SK-N-SH treated with all-trans-retinoic acid at 6 μM for 48 hours (cell line): Measurements from ENCODE around the gene DYNLT2.

ENCODE experiments used
- ATAC-seq: fragments of 200-7000 bp; cut with Tn5 transposase; 3 replicates; pipeline ENCODE4 v1.9.1; 2020; ENCODE audit warnings: mild to moderate bottlenecking, moderate library complexity
- ARNTL ChIP-seq: fragments of 450-650 bp; formaldehyde crosslinking; IDR thresholded peaks from 2 replicates; pipeline ENCODE4 v1.5.0; 2020; ENCODE audit warnings: low read depth, mild to moderate bottlenecking, moderate library complexity, borderline replicate concordance
- BACH2 ChIP-seq: fragments of 250-450 bp; sonication (Bioruptor Pico); IDR thresholded peaks from 2 replicates; pipeline ENCODE4 v1.9.0; 2021; ENCODE audit warnings: mild to moderate bottlenecking, borderline replicate concordance
- CREB5 ChIP-seq: fragments of 250-450 bp; sonication (Bioruptor Pico); IDR thresholded peaks from 2 replicates; pipeline ENCODE4 v1.5.1; 2020; ENCODE audit warnings: low read depth, mild to moderate bottlenecking, moderate library complexity
- CSDC2 ChIP-seq: fragments of 250-450 bp; sonication (Bioruptor Pico); IDR thresholded peaks from 2 replicates; pipeline ENCODE4 v1.5.0; 2020; ENCODE audit warnings: mild to moderate bottlenecking, moderate library complexity
- CSRNP3 ChIP-seq: fragments of 250-450 bp; sonication (Bioruptor Pico); IDR thresholded peaks from 2 replicates; pipeline ENCODE4 v1.5.1; 2021; ENCODE audit warnings: mild to moderate bottlenecking, moderate library complexity
- ESRRG ChIP-seq: fragments of 250-450 bp; sonication (Bioruptor Pico); IDR thresholded peaks from 2 replicates; pipeline ENCODE4 v1.6.1; 2021; ENCODE audit warnings: mild to moderate bottlenecking
- GLIS3 ChIP-seq: fragments of 250-450 bp; sonication (Bioruptor Pico); IDR thresholded peaks from 2 replicates; pipeline ENCODE4 v1.5.0; 2020; ENCODE audit warnings: mild to moderate bottlenecking, moderate library complexity
- ISL1 ChIP-seq: fragments of 250-450 bp; sonication (Bioruptor Pico); IDR thresholded peaks from 2 replicates; pipeline ENCODE4 v2.1.2; 2022; ENCODE audit warnings: mild to moderate bottlenecking, moderate library complexity
- OSR1 ChIP-seq: fragments of 250-450 bp; sonication (Bioruptor Pico); IDR thresholded peaks from 2 replicates; pipeline ENCODE4 v1.8.0; 2022; ENCODE audit warnings: moderate library complexity, mild to moderate bottlenecking, inconsistent platforms
- PATZ1 ChIP-seq: fragments of 250-450 bp; sonication (Bioruptor Pico); IDR thresholded peaks from 2 replicates; pipeline ENCODE4 v1.8.0; 2020; ENCODE audit warnings: mild to moderate bottlenecking, moderate library complexity, borderline replicate concordance
- POU6F1 ChIP-seq: fragments of 250-450 bp; sonication (Bioruptor Pico); IDR thresholded peaks from 2 replicates; pipeline ENCODE4 v1.8.0; 2021; ENCODE audit warnings: low read depth, mild to moderate bottlenecking, moderate library complexity, borderline replicate concordance
- PPARA ChIP-seq: fragments of 250-450 bp; sonication (Bioruptor Pico); IDR thresholded peaks from 2 replicates; pipeline ENCODE4 v1.5.0; 2020; ENCODE audit warnings: mild to moderate bottlenecking, borderline replicate concordance
- RARB ChIP-seq: fragments of 250-450 bp; sonication (Bioruptor Pico); IDR thresholded peaks from 2 replicates; pipeline ENCODE4 v1.8.0; 2021; ENCODE audit warnings: mild to moderate bottlenecking, moderate library complexity
- SNAI2 ChIP-seq: fragments of 250-450 bp; sonication (Bioruptor Pico); IDR thresholded peaks from 2 replicates; pipeline ENCODE4 v1.5.0; 2020; ENCODE audit warnings: mild to moderate bottlenecking, moderate library complexity
- TCF4 ChIP-seq: fragments of 250-450 bp; sonication (Bioruptor Pico); IDR thresholded peaks from 2 replicates; pipeline ENCODE4 v1.8.0; 2021; ENCODE audit warnings: mild to moderate bottlenecking, moderate library complexity, borderline replicate concordance
- TOX ChIP-seq: fragments of 250-450 bp; sonication (Bioruptor Pico); IDR thresholded peaks from 2 replicates; pipeline ENCODE4 v1.8.0; 2021; ENCODE audit warnings: mild to moderate bottlenecking, moderate library complexity, borderline replicate concordance
- TSHZ2 ChIP-seq: fragments of 250-450 bp; sonication (Bioruptor Pico); IDR thresholded peaks from 2 replicates; pipeline ENCODE4 v1.5.0; 2020; ENCODE audit warnings: mild to moderate bottlenecking, moderate library complexity
- ZC3H10 ChIP-seq: fragments of 250-450 bp; sonication (Bioruptor Pico); IDR thresholded peaks from 2 replicates; pipeline ENCODE4 v1.5.1; 2021; ENCODE audit warnings: mild to moderate bottlenecking, moderate library complexity
- ZFP3 ChIP-seq: fragments of 250-450 bp; sonication (Bioruptor Pico); IDR thresholded peaks from 2 replicates; pipeline ENCODE4 v1.5.0; 2020; ENCODE audit warnings: mild to moderate bottlenecking, moderate library complexity
- ZNF565 ChIP-seq: fragments of 450-650 bp; formaldehyde crosslinking; conservative IDR thresholded peaks from 2 replicates; pipeline ENCODE4 v1.5.0; 2020; ENCODE audit warnings: low read depth, mild to moderate bottlenecking, moderate library complexity
- ZNF70 ChIP-seq: fragments of 450-650 bp; formaldehyde crosslinking; IDR thresholded peaks from 2 replicates; pipeline ENCODE4 v1.5.0; 2020; ENCODE audit warnings: mild to moderate bottlenecking, moderate library complexity
- ZNF8 ChIP-seq: fragments of 450-650 bp; formaldehyde crosslinking; IDR thresholded peaks from 2 replicates; pipeline ENCODE4 v1.5.0; 2020; ENCODE audit warnings: mild to moderate bottlenecking, moderate library complexity

The DYNLT2 gene

GRCh38 chr6:169795196-169795595 is 43.8 kb upstream of the DYNLT2 start:
- no peak for ATAC-seq
- no peak for TF ChIP-seq ZFP3 (CRISPR knock-in tag)
- TF ChIP-seq GLIS3 (CRISPR knock-in tag), result no peak
- TF ChIP-seq CSRNP3, result no peak
- TF ChIP-seq PPARA (CRISPR knock-in tag), result no peak
- TF ChIP-seq ARNTL (CRISPR knock-in tag), result no peak
- no peak for TF ChIP-seq RARB (CRISPR knock-in tag)

- ATAC-seq, result no peak
- TF ChIP-seq ISL1 (CRISPR knock-in tag) (no peak), ESRRG (CRISPR knock-in tag) (no peak), ZFP3 (CRISPR knock-in tag) (no peak), TSHZ2 (CRISPR knock-in tag) (no peak), ZC3H10 (no peak)
These were observed 43.1 kb upstream of the DYNLT2 start for GRCh38 chr6:169794317-169795055.

- no peak for ATAC-seq
- TF ChIP-seq GLIS3 (CRISPR knock-in tag) (no peak), ARNTL (CRISPR knock-in tag) (no peak), SNAI2 (CRISPR knock-in tag) (no peak), POU6F1 (CRISPR knock-in tag) (no peak), ZFP3 (CRISPR knock-in tag) (no peak)
These were observed 42.0 kb upstream of the DYNLT2 start for GRCh38 chr6:169793408-169793807.

GRCh38 chr6:169792306-169793015 is 41.1 kb upstream of the DYNLT2 start:
- no peak for ATAC-seq
- no peak for TF ChIP-seq TCF4 (CRISPR knock-in tag)
- no peak for TF ChIP-seq ZFP3 (CRISPR knock-in tag)
- TF ChIP-seq CSRNP3, result no peak
- no peak for TF ChIP-seq SNAI2 (CRISPR knock-in tag)
- TF ChIP-seq BACH2 (CRISPR knock-in tag), result no peak
- no peak for TF ChIP-seq PPARA (CRISPR knock-in tag)
- no peak for TF ChIP-seq TOX
- TF ChIP-seq ZNF70 (CRISPR knock-in tag), result no peak
- TF ChIP-seq ZNF565 (CRISPR knock-in tag), result no peak
- TF ChIP-seq ARNTL (CRISPR knock-in tag), result no peak
- no peak for TF ChIP-seq ZNF8 (CRISPR knock-in tag)
- TF ChIP-seq PATZ1, result no peak
- no peak for TF ChIP-seq OSR1
- TF ChIP-seq POU6F1 (CRISPR knock-in tag), result no peak
- no peak for TF ChIP-seq CREB5 (CRISPR knock-in tag)
- TF ChIP-seq GLIS3 (CRISPR knock-in tag), result no peak
- TF ChIP-seq ZC3H10, result no peak
- no peak for TF ChIP-seq CSDC2
